Spleen (tissue), 7 donors: ENCODE measurements around the gene KRT83.

Experiments
- POLR2A ChIP-seq, 3 donors: fragments of 450-650 bp; IDR thresholded peaks; one replicate each; pipeline ENCODE4 v1.5.1; 2017; ENCODE audit warnings: antibody characterized with exemption in 3 of 3, mild to moderate bottlenecking in 1 of 3
- TF ChIP-seq, protein P1 (sequence below), 11 experiments: fragments of 200-600 bp in 7 of 11; fragments of 450-650 bp in 4 of 11; sonication (generic) in 4 of 11; IDR thresholded peaks in 8 of 11; conservative IDR thresholded peaks in 3 of 11; 1 replicate in 7 of 11; 2 replicates in 4 of 11; pipeline versions ENCODE4 v1.4.0 to v1.8.0; 2016 to 2021; ENCODE audit warnings: antibody characterized with exemption in 11 of 11, inconsistent platforms in 4 of 11, mild to moderate bottlenecking in 1 of 11
- donor health status: DM: no; HTN: no; CAD: no; lungs with moderate emphysema.
- donor health status: DM: no; HTN: no; CAD: no.
- donor health status: DM: no; HTN: no; CAD: no.

DNA sequence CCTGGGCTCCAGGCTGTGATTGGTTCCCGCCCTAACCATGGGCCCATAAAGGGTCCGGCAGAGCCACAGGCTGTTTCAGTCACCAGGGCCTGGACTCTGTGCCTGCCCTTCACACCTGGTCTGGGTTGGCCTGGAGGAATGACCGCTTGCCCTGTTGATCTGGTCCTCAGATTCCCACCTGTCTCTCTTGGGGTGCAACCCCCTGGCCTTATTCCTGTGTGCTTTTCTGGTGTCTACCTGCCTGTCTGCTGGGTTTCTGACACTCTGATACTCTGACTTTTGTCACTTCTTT lies 2.9 kb upstream of the KRT83 start:
- TF ChIP-seq, protein P1, sequence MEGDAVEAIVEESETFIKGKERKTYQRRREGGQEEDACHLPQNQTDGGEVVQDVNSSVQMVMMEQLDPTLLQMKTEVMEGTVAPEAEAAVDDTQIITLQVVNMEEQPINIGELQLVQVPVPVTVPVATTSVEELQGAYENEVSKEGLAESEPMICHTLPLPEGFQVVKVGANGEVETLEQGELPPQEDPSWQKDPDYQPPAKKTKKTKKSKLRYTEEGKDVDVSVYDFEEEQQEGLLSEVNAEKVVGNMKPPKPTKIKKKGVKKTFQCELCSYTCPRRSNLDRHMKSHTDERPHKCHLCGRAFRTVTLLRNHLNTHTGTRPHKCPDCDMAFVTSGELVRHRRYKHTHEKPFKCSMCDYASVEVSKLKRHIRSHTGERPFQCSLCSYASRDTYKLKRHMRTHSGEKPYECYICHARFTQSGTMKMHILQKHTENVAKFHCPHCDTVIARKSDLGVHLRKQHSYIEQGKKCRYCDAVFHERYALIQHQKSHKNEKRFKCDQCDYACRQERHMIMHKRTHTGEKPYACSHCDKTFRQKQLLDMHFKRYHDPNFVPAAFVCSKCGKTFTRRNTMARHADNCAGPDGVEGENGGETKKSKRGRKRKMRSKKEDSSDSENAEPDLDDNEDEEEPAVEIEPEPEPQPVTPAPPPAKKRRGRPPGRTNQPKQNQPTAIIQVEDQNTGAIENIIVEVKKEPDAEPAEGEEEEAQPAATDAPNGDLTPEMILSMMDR (IDR thresholded peaks at IDR 0.05 in 8 of 11, conservative IDR thresholded peaks at IDR 0.05 in 3 of 11): no peak
- TF ChIP-seq POLR2A (IDR thresholded peaks at IDR 0.05): no peak
